A673 (cell line): Measurements from ENCODE around the gene KLF7. TPM values are rescaled to one million over a fixed set of nuclear protein-coding genes. Genes with fewer than 3 reads are reported as not detected.

Source experiments
- BruUV-seq: library from RNA; stranded (reverse); fragments of 400-500 nt; replicated peaks from 2 replicates; lab custom pipeline; 2021; lab: Mats Ljungman, UMichigan
- CTCF ChIA-PET: fragments of 300-600 bp; sonication (Branson Sonifier 250); formaldehyde crosslinking; loops from one replicate; lab custom pipeline; 2022; ENCODE audit warnings: antibody characterized with exemption; lab: Charles Lee
- POLR2A ChIA-PET: fragments of 300-600 bp; sonication (Branson Sonifier 250); formaldehyde crosslinking; loops from one replicate; lab custom pipeline; 2022; ENCODE audit warnings: antibody characterized with exemption; ENCODE audit not compliant: low non-redundant PET; lab: Charles Lee
- DNase-seq: peaks from one replicate; pipeline ENCODE4 v3.0.0-alpha.2; 2015; ENCODE audit warnings: low spot score
- H3K27ac ChIP-seq: fragments of 200-600 bp; sonication (generic); 2 replicates; pipeline ENCODE4 v1.5.1; 2016; ENCODE audit warnings: mixed run types, low read depth, mild to moderate bottlenecking, mixed read lengths, antibody characterized with exemption, low read length; ENCODE audit not compliant: poor library complexity, severe bottlenecking
- H3K27me3 ChIP-seq: fragments of 200-600 bp; sonication (generic); replicated peaks from 2 replicates; pipeline ENCODE4 v1.6.1; 2017; ENCODE audit warnings: mixed run types, low read depth, mild to moderate bottlenecking, mixed read lengths, antibody characterized with exemption, low read length; ENCODE audit not compliant: insufficient read depth, poor library complexity
- H3K36me3 ChIP-seq: fragments of 200-600 bp; sonication (generic); 2 replicates; pipeline ENCODE4 v1.6.1; 2016; ENCODE audit warnings: mixed run types, mild to moderate bottlenecking, mixed read lengths, antibody characterized with exemption, low read length; ENCODE audit not compliant: insufficient read depth, poor library complexity, severe bottlenecking
- H3K4me1 ChIP-seq: fragments of 200-600 bp; sonication (generic); 2 replicates; pipeline ENCODE4 v1.6.1; 2017; ENCODE audit warnings: mixed run types, mild to moderate bottlenecking, mixed read lengths, antibody characterized with exemption, low read length; ENCODE audit not compliant: insufficient read depth, poor library complexity, severe bottlenecking
- H3K4me3 ChIP-seq: fragments of 200-600 bp; sonication (generic); 2 replicates; pipeline ENCODE4 v1.5.1; 2016; ENCODE audit warnings: low read depth, mixed run types, mild to moderate bottlenecking, mixed read lengths, low read length; ENCODE audit not compliant: poor library complexity, severe bottlenecking
- H3K9me3 ChIP-seq: fragments of 200-600 bp; sonication (generic); 2 replicates; pipeline ENCODE4 v1.6.1; 2016; ENCODE audit warnings: mixed run types, low read depth, mild to moderate bottlenecking, mixed read lengths, antibody characterized with exemption, low read length; ENCODE audit not compliant: poor library complexity, severe bottlenecking
- EZH2 ChIP-seq: fragments of 200-600 bp; sonication (generic); IDR thresholded peaks from 2 replicates; pipeline ENCODE4 v1.6.1; 2017; ENCODE audit warnings: borderline replicate concordance, low read depth, mild to moderate bottlenecking, mixed read lengths, antibody characterized with exemption, low read length; ENCODE audit not compliant: poor library complexity, severe bottlenecking
- intact Hi-C: fragments of 100-400 bp; cut with micrococcal nuclease; formaldehyde crosslinking; loops from one replicate; pipeline ENCODE4 v1.10.0; 2022; ENCODE audit not compliant: unreplicated experiment
- total RNA-seq: library from RNA; stranded (reverse); gene quantifications from 2 replicates; pipeline ENCODE4 v1.2.3, GENCODE V29; 2021
- TF ChIP-seq, protein P1 (sequence below): fragments of 300-800, 200-600 bp; sonication (generic); conservative IDR thresholded peaks from 2 replicates; pipeline ENCODE4 v1.5.1; 2017; ENCODE audit warnings: low read depth, mild to moderate bottlenecking, antibody characterized with exemption, low read length, moderate library complexity, mixed read lengths

The KLF7 gene
- total RNA-seq, 1 experiment from 2014 or later, result 16.4 TPM

DNA sequence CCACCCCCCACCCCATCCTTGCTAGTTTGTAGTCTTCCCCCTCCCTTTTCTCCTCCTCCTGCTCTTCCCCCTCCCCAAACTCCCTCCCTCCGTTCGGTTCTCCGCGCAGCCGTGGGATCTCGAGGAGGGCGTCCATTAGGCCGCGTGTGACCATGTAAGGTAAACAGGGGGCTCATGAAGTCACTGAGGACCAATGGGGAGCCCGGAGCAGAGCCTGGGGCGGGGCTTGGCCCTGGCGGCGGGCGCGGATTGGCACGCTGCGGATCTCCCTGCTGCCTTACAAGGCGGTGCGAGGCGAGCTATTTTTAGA is 246 bp upstream of the KLF7 start:
- peak overlapping the region; percentile 83 for H3K4me3 ChIP-seq
- H3K27ac ChIP-seq, result peak overlapping the region; percentile 100
- DNase-seq, result peak; percentile 99
- ChIA-PET CTCF (interaction anchor here (1.0 kb wide), 1 partner anchor 307 kb away, joined by 3 read pairs; no protein-coding TSS in a partner anchor), POLR2A (interaction anchor here (0.5 to 1.0 kb wide), 5 partner anchors 32 to 364 kb away, joined by 3 to 9 read pairs (median 4); partner anchors contain the start of gene CREB1)
- no peak for TF ChIP-seq EZH2
- TF ChIP-seq, protein P1, sequence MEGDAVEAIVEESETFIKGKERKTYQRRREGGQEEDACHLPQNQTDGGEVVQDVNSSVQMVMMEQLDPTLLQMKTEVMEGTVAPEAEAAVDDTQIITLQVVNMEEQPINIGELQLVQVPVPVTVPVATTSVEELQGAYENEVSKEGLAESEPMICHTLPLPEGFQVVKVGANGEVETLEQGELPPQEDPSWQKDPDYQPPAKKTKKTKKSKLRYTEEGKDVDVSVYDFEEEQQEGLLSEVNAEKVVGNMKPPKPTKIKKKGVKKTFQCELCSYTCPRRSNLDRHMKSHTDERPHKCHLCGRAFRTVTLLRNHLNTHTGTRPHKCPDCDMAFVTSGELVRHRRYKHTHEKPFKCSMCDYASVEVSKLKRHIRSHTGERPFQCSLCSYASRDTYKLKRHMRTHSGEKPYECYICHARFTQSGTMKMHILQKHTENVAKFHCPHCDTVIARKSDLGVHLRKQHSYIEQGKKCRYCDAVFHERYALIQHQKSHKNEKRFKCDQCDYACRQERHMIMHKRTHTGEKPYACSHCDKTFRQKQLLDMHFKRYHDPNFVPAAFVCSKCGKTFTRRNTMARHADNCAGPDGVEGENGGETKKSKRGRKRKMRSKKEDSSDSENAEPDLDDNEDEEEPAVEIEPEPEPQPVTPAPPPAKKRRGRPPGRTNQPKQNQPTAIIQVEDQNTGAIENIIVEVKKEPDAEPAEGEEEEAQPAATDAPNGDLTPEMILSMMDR, result no peak
- H3K4me1 ChIP-seq, result peaks cover 20% of the 10 kb centered on the region
- intact Hi-C loops, result loop anchor here (5.0 to 10.0 kb wide), 2 partner anchors 91 to 306 kb away; no protein-coding TSS in a partner anchor
- no peaks in the 10 kb centered on the region for H3K9me3 ChIP-seq
- H3K27me3 ChIP-seq, result no peaks in the 10 kb centered on the region
- no TSS peak for BruUV-seq
- H3K36me3 ChIP-seq, result no peaks in the 10 kb centered on the region

- H3K4me3 ChIP-seq, result peak overlapping the region; percentile 83
- intact Hi-C loops, result loop anchor here (2.0 to 10.0 kb wide), 2 partner anchors 89 to 117 kb away; no protein-coding TSS in a partner anchor
- CTCF ChIA-PET, result no interaction called here
- DNase-seq, result peak; percentile 24
- TF ChIP-seq, protein P1, result no peak
- no peak for TF ChIP-seq EZH2
- no peaks in the 10 kb centered on the region for H3K27me3 ChIP-seq
- BruUV-seq, result no TSS peak
- H3K27ac ChIP-seq, result peak overlapping the region; percentile 1
- H3K4me1 ChIP-seq, result peaks cover 20% of the 10 kb centered on the region
- POLR2A ChIA-PET, result interaction anchor here (0.6 kb wide), 1 partner anchor 170 kb away, joined by 4 read pairs; no protein-coding TSS in a partner anchor
- no peaks in the 10 kb centered on the region for H3K9me3 ChIP-seq
- H3K36me3 ChIP-seq, result no peaks in the 10 kb centered on the region
Measured at GRCh38 chr2:207164006-207164831, 1.5 kb downstream of the KLF7 start.

DNA sequence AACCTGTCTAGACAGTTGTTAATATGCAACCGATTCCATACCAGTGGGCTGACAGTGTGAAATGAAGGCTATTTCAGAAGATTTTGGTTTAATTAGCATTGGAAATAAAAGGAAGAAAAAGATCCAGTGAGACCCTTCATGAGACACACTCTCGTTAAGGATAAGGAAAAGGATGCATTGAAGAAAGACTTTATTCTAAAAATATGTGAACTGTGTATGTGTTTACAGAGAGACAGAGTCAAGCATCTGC is 2.1 kb downstream of the KLF7 start:
- H3K36me3 ChIP-seq, result no peaks in the 10 kb centered on the region
- peak overlapping the region; percentile 83 for H3K4me3 ChIP-seq
- BruUV-seq, result no TSS peak
- CTCF ChIA-PET, result no interaction called here
- no peaks in the 10 kb centered on the region for H3K27me3 ChIP-seq
- no peak for DNase-seq
- TF ChIP-seq, protein P1, result no peak
- no peak for TF ChIP-seq EZH2
- intact Hi-C loops, result loop anchor here (2.0 to 10.0 kb wide), 2 partner anchors 89 to 117 kb away; no protein-coding TSS in a partner anchor
- no peaks in the 10 kb centered on the region for H3K9me3 ChIP-seq
- POLR2A ChIA-PET, result interaction anchor here (0.6 kb wide), 1 partner anchor 171 kb away, joined by 4 read pairs; no protein-coding TSS in a partner anchor
- peak overlapping the region; percentile 1 for H3K27ac ChIP-seq
- H3K4me1 ChIP-seq, result peaks cover 20% of the 10 kb centered on the region
